ENCODE measurements around the gene MTRF1L.

MTRF1L gene

DNA sequence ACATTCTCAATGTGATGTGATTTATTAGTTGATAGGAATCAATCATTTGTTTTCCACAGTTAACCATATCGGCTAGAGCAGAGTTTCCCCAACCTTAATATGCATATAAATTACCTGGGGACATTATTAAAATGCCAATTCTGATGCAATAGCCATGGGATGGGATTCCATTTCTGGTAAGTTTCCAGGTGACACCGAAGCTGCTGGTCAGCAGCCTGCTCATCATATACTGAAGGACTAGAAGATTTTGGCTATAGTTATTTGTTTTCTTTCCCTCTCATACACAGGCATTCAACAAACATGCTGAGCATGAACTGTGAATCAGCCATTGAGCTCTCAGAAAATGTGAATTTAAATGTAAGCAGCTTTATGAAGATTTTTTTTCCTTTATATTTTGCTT, 55.5 kb downstream of the MTRF1L start:
- H3K4me3 ChIP-seq (ENCODE audit: insufficient read length, low read depth) = no peak overlapping the region
- no peak for TF ChIP-seq ZNF274 (IDR thresholded peaks at IDR 0.05; ENCODE audit: low read depth, low read length)
- no peak for TF ChIP-seq SUZ12 (IDR thresholded peaks at IDR 0.05; ENCODE audit: extremely low read depth, insufficient read depth, insufficient read length)
- H3K9ac ChIP-seq (ENCODE audit: insufficient read length, low read depth) = no peak overlapping the region
- H3K4me1 ChIP-seq (ENCODE audit: insufficient read depth, insufficient read length) = no peaks in the 10 kb centered on the region
- no peaks in the 10 kb centered on the region for H3K36me3 ChIP-seq (ENCODE audit: insufficient read depth, insufficient read length, low read length)
- DNase-seq (ENCODE audit: low read depth, low spot score) = no peak
- H3K27me3 ChIP-seq (ENCODE audit: insufficient read depth, insufficient read length) = no peaks in the 10 kb centered on the region
- no peaks in the 10 kb centered on the region for H3K9me3 ChIP-seq (ENCODE audit: insufficient read depth, low read length)

- H3K4me3 ChIP-seq (ENCODE audit: insufficient read length, low read depth) = no peak overlapping the region
- H3K27me3 ChIP-seq (ENCODE audit: insufficient read depth, insufficient read length) = no peaks in the 10 kb centered on the region
- H3K9ac ChIP-seq (ENCODE audit: insufficient read length, low read depth) = no peak overlapping the region
- DNase-seq (ENCODE audit: low read depth, low spot score) = no peak
- no peaks in the 10 kb centered on the region for H3K4me1 ChIP-seq (ENCODE audit: insufficient read depth, insufficient read length)
- H3K36me3 ChIP-seq (ENCODE audit: insufficient read depth, insufficient read length, low read length) = no peaks in the 10 kb centered on the region
- H3K9me3 ChIP-seq (ENCODE audit: insufficient read depth, low read length) = no peaks in the 10 kb centered on the region
- TF ChIP-seq YY1 (IDR thresholded peaks at IDR 0.05; ENCODE audit: insufficient read depth, insufficient read length) (no peak), SUZ12 (IDR thresholded peaks at IDR 0.05; ENCODE audit: extremely low read depth, insufficient read depth, insufficient read length) (no peak), ZNF274 (IDR thresholded peaks at IDR 0.05; ENCODE audit: low read depth, low read length) (no peak)
Observed at GRCh38 chr6:152946484-152946883, 56.0 kb downstream of the MTRF1L start.

- H3K4me3 ChIP-seq (ENCODE audit: insufficient read length, low read depth) = no peak overlapping the region
- no peaks in the 10 kb centered on the region for H3K4me1 ChIP-seq (ENCODE audit: insufficient read depth, insufficient read length)
- DNase-seq (ENCODE audit: low read depth, low spot score) = no peak
- H3K36me3 ChIP-seq (ENCODE audit: insufficient read depth, insufficient read length, low read length) = no peaks in the 10 kb centered on the region
- TF ChIP-seq ZNF274 (IDR thresholded peaks at IDR 0.05; ENCODE audit: low read depth, low read length) = no peak
- no peak for TF ChIP-seq SUZ12 (IDR thresholded peaks at IDR 0.05; ENCODE audit: extremely low read depth, insufficient read depth, insufficient read length)
- TF ChIP-seq YY1 (IDR thresholded peaks at IDR 0.05; ENCODE audit: insufficient read depth, insufficient read length) = no peak
- H3K9ac ChIP-seq (ENCODE audit: insufficient read length, low read depth) = no peak overlapping the region
- H3K9me3 ChIP-seq (ENCODE audit: insufficient read depth, low read length) = no peaks in the 10 kb centered on the region
- no peaks in the 10 kb centered on the region for H3K27me3 ChIP-seq (ENCODE audit: insufficient read depth, insufficient read length)
Observed at GRCh38 chr6:152943260-152943897, 59.1 kb downstream of the MTRF1L start.

DNA sequence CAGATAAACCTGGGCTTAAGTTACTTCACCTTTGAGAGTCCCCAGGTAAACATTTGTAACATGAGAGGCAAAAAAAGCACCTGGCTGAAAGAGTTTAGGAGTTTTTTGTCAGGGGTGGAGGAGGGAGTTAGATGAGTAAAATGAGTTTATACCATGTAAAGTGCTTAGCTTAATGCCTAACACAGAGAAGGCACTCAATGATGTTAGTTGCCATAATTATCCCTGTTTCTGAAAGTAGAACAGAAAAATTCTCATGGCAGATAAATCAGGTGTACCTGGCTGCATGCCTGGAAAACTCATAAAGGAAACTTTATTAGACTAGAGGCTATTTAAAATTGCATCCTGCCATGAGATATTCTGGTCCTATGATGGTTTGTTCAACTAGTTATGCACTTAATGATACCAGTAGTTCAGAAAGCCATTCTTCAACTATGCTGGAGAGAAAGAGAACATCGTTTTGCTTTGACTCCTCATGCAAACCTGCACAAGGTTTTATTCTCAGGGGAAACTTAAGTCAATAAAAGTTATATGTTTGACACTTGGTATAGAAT, 60.1 kb downstream of the MTRF1L start:
- no peaks in the 10 kb centered on the region for H3K9me3 ChIP-seq (ENCODE audit: insufficient read depth, low read length)
- H3K4me3 ChIP-seq (ENCODE audit: insufficient read length, low read depth) = no peak overlapping the region
- DNase-seq (ENCODE audit: low read depth, low spot score) = no peak
- no peaks in the 10 kb centered on the region for H3K4me1 ChIP-seq (ENCODE audit: insufficient read depth, insufficient read length)
- no peaks in the 10 kb centered on the region for H3K36me3 ChIP-seq (ENCODE audit: insufficient read depth, insufficient read length, low read length)
- H3K27me3 ChIP-seq (ENCODE audit: insufficient read depth, insufficient read length) = no peaks in the 10 kb centered on the region
- TF ChIP-seq YY1 (IDR thresholded peaks at IDR 0.05; ENCODE audit: insufficient read depth, insufficient read length) = no peak
- TF ChIP-seq SUZ12 (IDR thresholded peaks at IDR 0.05; ENCODE audit: extremely low read depth, insufficient read depth, insufficient read length) = no peak
- no peak for TF ChIP-seq ZNF274 (IDR thresholded peaks at IDR 0.05; ENCODE audit: low read depth, low read length)
- H3K9ac ChIP-seq (ENCODE audit: insufficient read length, low read depth) = no peak overlapping the region

DNA sequence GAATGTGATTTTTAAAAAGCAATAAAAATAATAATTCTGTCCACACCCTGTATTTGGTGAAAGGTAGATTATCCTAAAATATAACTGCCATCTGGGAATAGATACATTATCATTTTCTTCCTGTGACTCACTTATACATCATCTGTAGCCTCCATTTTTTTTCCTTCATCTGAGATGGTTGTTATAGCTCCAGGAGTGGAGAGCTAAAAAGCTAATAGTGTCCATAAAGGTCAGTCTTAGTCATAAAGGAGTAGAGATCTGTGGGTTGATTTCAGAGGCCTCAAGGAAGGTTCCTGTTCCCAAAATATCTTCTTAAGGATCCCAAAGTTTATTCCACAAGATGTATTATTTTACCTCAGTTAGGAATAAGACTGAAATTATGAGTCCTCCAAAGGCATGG, 60.8 kb downstream of the MTRF1L start:
- no peaks in the 10 kb centered on the region for H3K27me3 ChIP-seq (ENCODE audit: insufficient read depth, insufficient read length)
- no peak overlapping the region for H3K9ac ChIP-seq (ENCODE audit: insufficient read length, low read depth)
- H3K36me3 ChIP-seq (ENCODE audit: insufficient read depth, insufficient read length, low read length) = no peaks in the 10 kb centered on the region
- TF ChIP-seq YY1 (IDR thresholded peaks at IDR 0.05; ENCODE audit: insufficient read depth, insufficient read length) = no peak
- no peak for TF ChIP-seq ZNF274 (IDR thresholded peaks at IDR 0.05; ENCODE audit: low read depth, low read length)
- TF ChIP-seq SUZ12 (IDR thresholded peaks at IDR 0.05; ENCODE audit: extremely low read depth, insufficient read depth, insufficient read length) = no peak
- DNase-seq (ENCODE audit: low read depth, low spot score) = no peak
- no peaks in the 10 kb centered on the region for H3K9me3 ChIP-seq (ENCODE audit: insufficient read depth, low read length)
- no peaks in the 10 kb centered on the region for H3K4me1 ChIP-seq (ENCODE audit: insufficient read depth, insufficient read length)
- H3K4me3 ChIP-seq (ENCODE audit: insufficient read length, low read depth) = no peak overlapping the region

Measured in NT2/D1 (cell line).